ENCODE data around the gene FRS2. TPM values are rescaled to one million over a fixed set of nuclear protein-coding genes. Genes with fewer than 3 reads are reported as not detected.

Gene FRS2
- total RNA-seq, 2 donors from 2014 or later = 4.9 to 14.3 TPM

DNA sequence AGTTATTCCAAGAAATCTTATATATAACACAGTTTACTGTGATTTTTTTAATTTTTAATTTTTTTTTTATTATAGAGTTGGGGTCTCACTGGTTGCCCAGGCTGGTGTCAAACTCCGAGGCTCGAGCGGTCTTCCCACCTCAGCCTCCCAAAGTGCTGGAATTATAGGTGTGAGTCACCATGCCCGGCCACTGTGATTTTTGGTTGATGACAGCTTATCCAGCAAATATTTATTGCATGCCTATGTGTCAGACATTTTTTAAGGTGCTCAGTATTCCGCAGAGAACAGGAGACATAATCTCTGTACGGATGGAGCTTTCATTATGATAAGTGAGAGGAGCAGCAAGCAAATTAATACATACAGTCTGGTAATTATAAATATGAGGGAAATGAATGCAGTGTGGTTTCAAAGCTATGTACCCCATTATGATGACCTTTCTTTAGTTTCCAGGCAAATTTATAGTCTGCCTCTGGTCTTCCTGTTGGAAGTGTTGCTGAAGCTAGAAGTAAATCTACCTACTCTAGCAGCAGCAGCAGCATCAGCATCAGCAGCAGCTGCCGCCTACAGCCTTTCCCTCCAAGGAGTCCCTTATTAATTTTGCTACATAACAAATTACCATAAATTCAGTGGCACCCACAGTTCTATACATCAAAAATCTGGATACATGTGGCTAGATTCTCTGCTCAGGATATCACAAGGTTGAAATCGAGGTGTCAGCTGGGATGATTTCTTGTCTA is 32.3 kb downstream of the FRS2 start:
- TF ChIP-seq, protein P1, sequence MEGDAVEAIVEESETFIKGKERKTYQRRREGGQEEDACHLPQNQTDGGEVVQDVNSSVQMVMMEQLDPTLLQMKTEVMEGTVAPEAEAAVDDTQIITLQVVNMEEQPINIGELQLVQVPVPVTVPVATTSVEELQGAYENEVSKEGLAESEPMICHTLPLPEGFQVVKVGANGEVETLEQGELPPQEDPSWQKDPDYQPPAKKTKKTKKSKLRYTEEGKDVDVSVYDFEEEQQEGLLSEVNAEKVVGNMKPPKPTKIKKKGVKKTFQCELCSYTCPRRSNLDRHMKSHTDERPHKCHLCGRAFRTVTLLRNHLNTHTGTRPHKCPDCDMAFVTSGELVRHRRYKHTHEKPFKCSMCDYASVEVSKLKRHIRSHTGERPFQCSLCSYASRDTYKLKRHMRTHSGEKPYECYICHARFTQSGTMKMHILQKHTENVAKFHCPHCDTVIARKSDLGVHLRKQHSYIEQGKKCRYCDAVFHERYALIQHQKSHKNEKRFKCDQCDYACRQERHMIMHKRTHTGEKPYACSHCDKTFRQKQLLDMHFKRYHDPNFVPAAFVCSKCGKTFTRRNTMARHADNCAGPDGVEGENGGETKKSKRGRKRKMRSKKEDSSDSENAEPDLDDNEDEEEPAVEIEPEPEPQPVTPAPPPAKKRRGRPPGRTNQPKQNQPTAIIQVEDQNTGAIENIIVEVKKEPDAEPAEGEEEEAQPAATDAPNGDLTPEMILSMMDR (IDR thresholded peaks at IDR 0.05) = no peak
- no peak for TF ChIP-seq POLR2A (IDR thresholded peaks at IDR 0.05)
- no peak for ATAC-seq
- 97% methylated on average over 8 of the region's 8 CpGs for WGBS, 2 donors

DNA sequence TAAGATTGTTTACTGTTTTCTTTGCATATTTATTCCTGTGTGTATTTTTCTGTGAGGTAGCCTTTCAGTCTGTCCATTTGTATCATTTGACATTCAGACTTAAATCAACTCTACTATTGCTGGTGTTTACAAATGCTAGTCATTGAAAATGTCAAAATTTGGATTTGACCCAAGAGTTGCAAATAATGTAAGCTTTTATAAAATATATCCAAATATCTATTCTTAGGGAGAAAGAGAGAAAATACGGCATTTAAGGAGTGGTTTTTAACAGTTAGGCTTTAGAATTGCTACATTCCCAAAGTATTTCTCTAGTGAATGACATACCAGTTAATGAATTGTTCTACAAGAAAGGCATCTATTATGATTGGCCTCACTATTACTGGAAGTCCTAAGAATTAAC is 37.9 kb downstream of the FRS2 start:
- intact Hi-C loops (cut with DNase I) = no loop called here
- Histone ChIP-seq H3K4me3 (no peak overlapping the region), H3K27ac (no peak overlapping the region), H3K36me3 (replicated peaks in 1 of 2; ENCODE audit: insufficient read depth in 1 of 2, low read depth in 2 of 2) (no peaks in the 10 kb centered on the region), H3K27me3 (no peaks in the 10 kb centered on the region), H3K9me3 (no peaks in the 10 kb centered on the region), H3K4me1 (peaks cover 41% of the 10 kb centered on the region)
- no peak for ATAC-seq
- no peak for TF ChIP-seq POLR2A (IDR thresholded peaks at IDR 0.05)
- TF ChIP-seq, protein P1 (IDR thresholded peaks at IDR 0.05) = no peak
- no peak for DNase-seq
- WGBS, 2 donors = 82 to 83% methylated on average over 1 of the region's 1 CpG

More for the DNA sequence above, 32.3 kb downstream of the FRS2 start:
- Histone ChIP-seq H3K9me3 (no peaks in the 10 kb centered on the region), H3K4me3 (no peak overlapping the region), H3K27ac (no peak overlapping the region), H3K4me1 (peaks cover 3% of the 10 kb centered on the region), H3K36me3 (replicated peaks in 1 of 2; ENCODE audit: insufficient read depth in 1 of 2, low read depth in 2 of 2) (no peaks in the 10 kb centered on the region), H3K27me3 (no peaks in the 10 kb centered on the region)
- no peak for DNase-seq
- intact Hi-C loops (cut with DNase I) = no loop called here

DNA sequence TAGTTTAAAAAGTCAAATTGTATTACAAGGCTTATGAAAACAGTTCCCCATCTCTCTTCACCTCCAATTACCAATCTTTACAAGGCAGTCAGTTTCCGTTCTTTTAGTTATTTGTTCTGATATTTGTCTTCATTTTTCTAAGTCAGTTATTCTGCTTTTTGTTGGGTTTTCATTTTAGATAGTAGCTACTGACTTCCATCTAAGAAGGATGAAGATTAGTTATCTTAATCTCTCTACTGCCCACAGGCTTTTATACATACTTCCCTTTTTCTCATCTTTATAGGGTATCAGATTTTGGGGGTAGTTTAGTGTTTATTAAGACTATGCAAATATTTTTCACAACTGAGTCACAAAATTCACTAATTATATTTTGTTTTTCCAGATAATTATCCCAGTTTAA is 38.4 kb downstream of the FRS2 start:
- WGBS, 2 donors = 85 to 92% methylated on average over 1 of the region's 1 CpG
- no peak overlapping the region for H3K27ac ChIP-seq
- no peaks in the 10 kb centered on the region for H3K36me3 ChIP-seq (replicated peaks in 1 of 2; ENCODE audit: insufficient read depth in 1 of 2, low read depth in 2 of 2)
- ATAC-seq (no peak), DNase-seq (no peak)
- no peaks in the 10 kb centered on the region for H3K9me3 ChIP-seq
- no peaks in the 10 kb centered on the region for H3K27me3 ChIP-seq
- intact Hi-C loops (cut with DNase I) = no loop called here
- H3K4me1 ChIP-seq = peaks cover 41% of the 10 kb centered on the region
- no peak for TF ChIP-seq POLR2A (IDR thresholded peaks at IDR 0.05)
- TF ChIP-seq, protein P1 (IDR thresholded peaks at IDR 0.05) = no peak
- no peak overlapping the region for H3K4me3 ChIP-seq

DNA sequence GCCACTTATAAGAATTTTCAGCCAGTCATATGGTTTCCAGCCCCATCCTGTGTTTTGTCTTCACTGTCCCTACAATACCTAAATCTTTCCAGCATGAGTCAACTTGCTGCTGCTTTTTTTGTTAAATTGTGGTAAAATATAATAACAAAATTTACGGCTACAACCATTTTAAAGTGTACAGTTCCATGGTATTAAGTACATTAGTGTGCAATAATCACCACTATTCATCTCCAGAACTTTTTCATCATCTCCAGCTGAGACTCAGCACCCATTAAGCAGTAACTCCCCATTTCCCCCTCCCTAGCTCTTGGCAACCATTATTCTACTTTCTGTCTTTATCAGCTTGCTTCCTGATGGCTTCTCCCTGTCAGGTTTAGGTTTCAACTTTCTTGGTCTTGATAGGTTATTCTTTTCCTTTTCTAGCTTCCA is 39.1 kb downstream of the FRS2 start:
- H3K4me3 ChIP-seq = no peak overlapping the region
- TF ChIP-seq, protein P1 (IDR thresholded peaks at IDR 0.05) = no peak
- TF ChIP-seq POLR2A (IDR thresholded peaks at IDR 0.05) = no peak
- no peak overlapping the region for H3K27ac ChIP-seq
- DNase-seq (no peak), ATAC-seq (no peak)
- 97% methylated on average over 1 of the region's 1 CpG for WGBS, 2 donors
- intact Hi-C loops (cut with DNase I) = no loop called here
- H3K36me3 ChIP-seq (replicated peaks in 1 of 2; ENCODE audit: insufficient read depth in 1 of 2, low read depth in 2 of 2) = no peaks in the 10 kb centered on the region
- H3K9me3 ChIP-seq = no peaks in the 10 kb centered on the region
- H3K4me1 ChIP-seq = peaks cover 41% of the 10 kb centered on the region
- no peaks in the 10 kb centered on the region for H3K27me3 ChIP-seq
